ENCODE data around the gene TJP2. TPM values are rescaled to one million over a fixed set of nuclear protein-coding genes. Genes with fewer than 3 reads are reported as not detected.

Gene TJP2
- polyA plus RNA-seq, 1 donor: 163 TPM

DNA sequence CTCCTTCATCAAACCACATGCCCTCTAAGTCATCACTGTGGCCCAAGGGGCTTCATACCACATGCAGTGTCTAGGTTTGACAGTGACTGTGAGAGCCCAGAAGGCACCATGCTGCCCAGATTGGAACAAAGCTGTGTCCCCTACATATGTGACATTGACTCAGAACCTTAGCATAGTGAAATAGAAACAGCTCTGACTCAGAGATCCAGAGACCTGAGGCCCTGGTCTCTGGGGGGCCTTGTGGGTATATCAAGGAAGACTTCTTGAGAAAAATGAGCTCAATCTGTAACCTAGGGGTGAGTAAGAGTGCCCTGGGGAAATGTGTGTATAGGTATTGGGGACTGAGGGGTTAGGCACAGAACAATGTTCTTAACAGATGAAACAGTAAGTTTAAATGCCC, 143.8 kb downstream of the TJP2 start:
- Histone ChIP-seq H3K9me3 (ENCODE audit: control insufficient read depth, low read depth, low read length) (peaks cover 5% of the 10 kb centered on the region), H3K4me1 (ENCODE audit: control insufficient read depth, insufficient read depth, low read length) (no peaks in the 10 kb centered on the region), H3K36me3 (ENCODE audit: control insufficient read depth, insufficient read depth, low read length) (no peaks in the 10 kb centered on the region), H3K4me3 (ENCODE audit: low read length) (no peak overlapping the region), H3K27me3 (ENCODE audit: control insufficient read depth, insufficient read depth, low read length) (peaks cover 20% of the 10 kb centered on the region), H3K27ac (ENCODE audit: low read length) (no peak overlapping the region)
- DNase-seq: no peak

DNA sequence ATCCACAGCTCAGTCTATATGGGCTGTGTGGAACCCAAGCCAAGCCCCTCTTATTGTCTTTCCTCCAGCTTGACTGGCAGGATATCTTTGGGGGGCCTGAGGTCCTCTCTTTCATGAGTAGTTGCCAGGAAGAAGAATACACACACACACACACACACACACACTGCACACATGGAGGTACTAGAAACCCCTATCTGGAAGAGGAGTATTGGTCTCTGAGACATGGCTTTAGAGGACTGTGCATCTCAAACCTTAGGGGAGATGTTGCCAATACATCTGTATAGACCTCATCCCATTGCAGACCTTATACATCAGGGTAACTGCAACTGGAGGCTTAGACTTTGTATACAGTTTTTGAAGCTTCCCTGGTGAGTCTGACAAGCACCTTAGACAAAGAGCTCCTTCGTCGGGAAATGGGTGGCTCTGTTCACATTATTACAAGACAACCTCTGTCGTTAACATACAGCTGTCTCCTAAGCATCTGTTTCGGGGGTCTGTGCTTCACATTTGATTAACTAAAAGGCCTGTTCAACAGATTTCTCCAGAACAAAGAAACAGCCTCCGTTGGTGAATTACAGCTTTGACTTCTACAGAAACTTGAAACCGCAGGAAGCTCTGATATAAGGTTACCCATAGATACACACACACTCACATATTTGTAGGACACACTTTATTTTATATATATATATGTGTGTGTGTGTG, 145.4 kb downstream of the TJP2 start:
- peaks cover 2% of the 10 kb centered on the region for H3K4me1 ChIP-seq (ENCODE audit: control insufficient read depth, insufficient read depth, low read length)
- no peak overlapping the region for H3K27ac ChIP-seq (ENCODE audit: low read length)
- H3K9me3 ChIP-seq (ENCODE audit: control insufficient read depth, low read depth, low read length): no peaks in the 10 kb centered on the region
- no peak for DNase-seq
- H3K4me3 ChIP-seq (ENCODE audit: low read length): no peak overlapping the region
- no peaks in the 10 kb centered on the region for H3K36me3 ChIP-seq (ENCODE audit: control insufficient read depth, insufficient read depth, low read length)
- H3K27me3 ChIP-seq (ENCODE audit: control insufficient read depth, insufficient read depth, low read length): peaks cover 25% of the 10 kb centered on the region
- no CpG with 5 or more reads among the region's 6 CpGs for WGBS (ENCODE audit: insufficient coverage, low lambda C conversion rate)

DNA sequence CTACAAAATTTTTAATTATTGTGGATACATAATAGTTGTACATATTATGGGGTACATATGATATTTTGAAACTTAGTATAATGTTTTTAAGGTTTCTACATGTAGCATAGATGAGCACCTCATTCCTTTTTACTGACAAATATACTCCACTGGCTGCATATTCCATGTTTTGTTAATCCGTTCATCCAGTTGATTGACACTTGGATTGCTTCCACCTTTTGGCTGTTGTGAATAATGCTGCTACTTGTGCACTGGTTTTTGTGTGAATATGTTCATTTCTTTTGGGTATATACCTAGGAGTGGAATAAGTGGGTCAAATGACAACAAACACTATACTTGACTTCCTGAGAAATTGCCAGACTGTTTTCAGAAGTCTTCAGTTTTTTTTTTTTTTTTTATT, 148.2 kb downstream of the TJP2 start:
- Histone ChIP-seq H3K36me3 (ENCODE audit: control insufficient read depth, insufficient read depth, low read length) (no peaks in the 10 kb centered on the region), H3K27me3 (ENCODE audit: control insufficient read depth, insufficient read depth, low read length) (peaks cover 48% of the 10 kb centered on the region), H3K4me3 (ENCODE audit: low read length) (no peak overlapping the region), H3K4me1 (ENCODE audit: control insufficient read depth, insufficient read depth, low read length) (peaks cover 6% of the 10 kb centered on the region), H3K27ac (ENCODE audit: low read length) (no peak overlapping the region), H3K9me3 (ENCODE audit: control insufficient read depth, low read depth, low read length) (no peaks in the 10 kb centered on the region)
- DNase-seq: no peak
- no CpG with 5 or more reads among the region's 1 CpG for WGBS (ENCODE audit: insufficient coverage, low lambda C conversion rate)

DNA sequence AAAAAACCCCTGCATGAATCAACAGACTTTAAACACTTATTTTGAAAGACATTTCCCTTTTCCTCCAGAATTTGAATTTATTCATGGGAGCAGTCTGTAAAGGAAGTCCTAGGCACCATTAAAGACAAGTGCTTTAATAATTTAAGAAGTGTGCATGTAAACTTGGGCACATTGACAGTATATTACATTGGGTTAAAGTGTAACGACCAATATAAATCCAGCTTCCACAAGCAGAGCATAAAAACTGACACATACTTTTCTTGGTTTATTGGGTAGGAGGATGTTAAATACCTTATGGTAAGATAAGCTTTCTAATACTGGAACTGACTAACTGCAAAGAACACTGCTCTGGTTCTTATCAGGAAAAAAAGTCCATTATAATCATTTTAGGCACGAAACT, 149.8 kb downstream of the TJP2 start:
- H3K9me3 ChIP-seq (ENCODE audit: control insufficient read depth, low read depth, low read length): no peaks in the 10 kb centered on the region
- no peaks in the 10 kb centered on the region for H3K36me3 ChIP-seq (ENCODE audit: control insufficient read depth, insufficient read depth, low read length)

More for the DNA sequence above, 149.8 kb downstream of the TJP2 start:
- Histone ChIP-seq H3K4me1 (ENCODE audit: control insufficient read depth, insufficient read depth, low read length) (peaks cover 6% of the 10 kb centered on the region), H3K27me3 (ENCODE audit: control insufficient read depth, insufficient read depth, low read length) (peaks cover 57% of the 10 kb centered on the region), H3K4me3 (ENCODE audit: low read length) (no peak overlapping the region), H3K27ac (ENCODE audit: low read length) (no peak overlapping the region)
- peak in 1 of 2 donors; percentile 11 for DNase-seq
- 40% methylated on average over 1 of the region's 2 CpGs for WGBS (ENCODE audit: insufficient coverage, low lambda C conversion rate)

Other genes starting within 250 kb of the TJP2 start
- gene PRKACG, start 160.2 kb upstream of the TJP2 start, polyA plus RNA-seq: 0.04 TPM
- 12.4 TPM for gene FXN, start 138.5 kb upstream of the TJP2 start, polyA plus RNA-seq
- 7.3 TPM for gene ENTREP1, start 150.9 kb downstream of the TJP2 start, polyA plus RNA-seq

Data from large intestine (tissue), 3 donors.